Measurements from ENCODE around the gene AURKA.

Gene AURKA

GRCh38 chr20:56389807-56390206 is 2.2 kb downstream of the AURKA start:
- DNase-seq = no peak

DNA sequence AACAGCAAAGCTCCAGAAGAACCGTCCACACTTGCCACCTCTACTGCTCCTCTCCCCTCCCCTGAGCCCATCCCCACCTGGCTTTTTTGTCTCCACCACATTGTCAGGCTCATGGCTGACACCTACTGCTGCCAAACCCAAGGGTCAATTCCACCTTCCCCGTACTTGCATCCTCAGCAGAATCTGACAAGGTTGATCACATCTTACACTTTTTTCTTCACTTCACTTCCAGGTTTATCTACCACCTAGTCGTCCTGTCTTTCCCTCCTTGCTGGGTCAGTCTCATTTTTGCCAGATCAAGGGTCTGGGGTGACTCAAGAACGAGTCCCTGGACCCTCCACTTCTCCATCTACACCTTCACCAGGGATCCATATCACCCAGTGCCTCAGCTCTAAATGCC is 3.1 kb downstream of the AURKA start:
- DNase-seq = no peak

DNA sequence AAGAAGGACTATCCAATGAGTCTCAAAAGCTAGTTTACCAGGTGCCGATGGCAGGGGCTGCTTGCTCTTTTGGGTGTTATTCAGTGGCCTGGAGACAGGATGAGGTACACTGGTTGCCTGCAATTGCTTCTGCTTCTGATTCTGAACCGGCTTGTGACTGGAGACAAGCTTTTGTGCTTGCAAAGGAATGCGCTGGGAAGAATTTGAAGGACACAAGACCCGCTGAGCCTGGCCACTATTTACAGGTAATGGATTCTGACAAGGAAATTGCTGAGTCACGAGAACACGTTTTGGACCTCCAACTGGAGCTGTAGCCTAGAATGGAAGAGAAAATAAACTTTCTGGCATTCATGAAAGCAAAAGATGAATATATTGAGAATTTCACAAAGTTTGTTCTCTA is 5.8 kb downstream of the AURKA start:
- DNase-seq = no peak

- DNase-seq = no peak
Measured at GRCh38 chr20:56385130-56385529, 6.9 kb downstream of the AURKA start.

DNA sequence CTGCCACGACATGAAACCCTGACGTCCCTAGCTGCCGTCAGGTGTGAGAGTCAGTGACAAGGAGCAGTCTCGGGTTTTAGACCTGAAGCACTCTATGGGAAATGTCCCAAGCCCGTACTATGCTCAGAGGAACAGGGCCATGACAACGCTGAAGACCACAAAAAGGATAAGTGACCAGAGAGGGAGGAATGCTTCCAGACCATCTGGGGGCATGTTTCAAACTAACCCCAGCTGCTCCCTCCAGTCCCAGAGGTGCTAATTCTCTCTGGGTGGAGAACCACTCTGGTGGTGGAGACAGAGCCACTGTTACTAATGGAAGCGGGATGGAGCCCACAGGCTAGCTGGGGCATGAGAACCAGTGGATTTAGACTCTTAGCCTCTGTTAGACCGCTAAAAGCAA is 8.7 kb downstream of the AURKA start:
- no peak for DNase-seq

DNA sequence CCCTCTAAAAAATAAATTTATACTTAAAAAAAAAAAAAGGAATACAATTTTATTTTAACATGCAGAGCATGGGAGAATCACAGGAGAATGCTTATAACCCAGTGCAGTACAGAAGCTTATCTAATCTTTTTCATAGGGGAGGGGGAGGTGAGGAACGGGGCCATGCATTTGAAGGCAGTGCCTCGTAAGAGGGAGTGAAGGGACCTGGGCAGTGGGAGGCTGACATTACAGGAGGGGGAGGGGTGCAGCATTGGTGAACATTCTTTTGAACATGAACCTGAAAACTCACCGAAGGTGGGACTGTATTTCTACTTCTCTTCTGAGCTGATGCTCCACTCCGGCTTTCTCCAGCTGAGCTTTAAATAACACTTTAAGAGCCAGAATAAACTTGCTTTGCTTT is 9.3 kb downstream of the AURKA start:
- DNase-seq = no peak

- DNase-seq = no peak
Measured at GRCh38 chr20:56381501-56381900, 10.5 kb downstream of the AURKA start.

DNA sequence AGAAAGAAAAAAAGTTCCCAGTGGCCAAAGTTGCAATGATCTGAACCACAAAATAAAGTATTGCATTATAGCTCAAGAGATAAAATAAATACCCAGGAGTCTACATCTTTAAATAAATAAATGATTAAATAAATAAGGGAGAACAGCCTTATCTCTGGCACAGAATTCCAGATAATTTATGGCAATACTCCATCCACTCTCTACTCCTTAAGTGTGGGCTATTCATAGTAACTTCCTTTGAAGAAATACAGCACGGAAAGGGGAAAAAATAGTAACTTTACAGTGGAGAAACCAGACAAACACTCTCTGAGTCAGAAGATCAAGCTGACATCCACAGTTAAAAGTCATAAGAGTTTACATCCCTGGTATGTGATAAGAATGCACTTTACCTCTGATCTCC is 11.6 kb downstream of the AURKA start:
- DNase-seq = no peak

DNA sequence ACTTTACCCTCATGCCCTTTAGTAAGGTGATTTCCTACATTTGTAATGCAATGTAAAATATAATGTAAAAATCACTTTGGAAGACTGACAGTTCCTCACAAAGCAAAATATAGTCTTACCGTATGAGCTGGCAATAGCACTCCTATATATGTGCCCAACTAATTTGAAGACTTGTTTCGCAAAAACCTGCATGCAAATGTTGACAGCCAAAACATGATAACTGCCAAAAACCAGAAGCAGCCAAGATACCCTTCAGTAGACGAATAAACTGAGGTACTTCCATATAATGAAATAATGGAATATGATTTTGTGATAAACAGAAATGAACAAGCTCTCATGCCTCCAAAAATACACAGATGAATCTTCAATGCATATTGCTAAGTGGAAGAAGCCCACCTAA is 13.6 kb downstream of the AURKA start:
- DNase-seq = no peak

- no peak for DNase-seq
Measured at GRCh38 chr20:56376331-56376730, 15.7 kb downstream of the AURKA start.

GRCh38 chr20:56373942-56374341 is 18.1 kb downstream of the AURKA start:
- no peak for DNase-seq

- no peak for DNase-seq
Measured at GRCh38 chr20:56372850-56373249, 19.2 kb downstream of the AURKA start.

DNA sequence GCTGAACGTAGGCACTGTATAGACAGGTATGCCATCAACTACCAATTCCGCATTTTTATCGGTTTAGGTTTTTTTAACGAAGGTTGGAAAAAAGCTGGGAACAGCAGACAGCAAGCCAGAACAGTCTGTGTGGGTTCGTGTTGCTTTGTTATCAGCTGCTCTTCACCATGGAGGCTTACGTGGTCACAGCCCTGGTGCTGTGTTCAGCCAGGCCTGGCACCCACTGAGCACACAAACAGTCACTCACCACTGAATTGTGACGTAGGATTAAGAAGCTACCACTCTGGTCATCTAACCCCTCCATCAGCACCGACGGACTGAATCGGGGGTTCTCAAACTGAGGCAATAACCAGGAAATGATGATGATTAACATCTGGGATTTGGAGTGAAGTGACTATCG is 20.0 kb downstream of the AURKA start:
- DNase-seq = no peak

DNA sequence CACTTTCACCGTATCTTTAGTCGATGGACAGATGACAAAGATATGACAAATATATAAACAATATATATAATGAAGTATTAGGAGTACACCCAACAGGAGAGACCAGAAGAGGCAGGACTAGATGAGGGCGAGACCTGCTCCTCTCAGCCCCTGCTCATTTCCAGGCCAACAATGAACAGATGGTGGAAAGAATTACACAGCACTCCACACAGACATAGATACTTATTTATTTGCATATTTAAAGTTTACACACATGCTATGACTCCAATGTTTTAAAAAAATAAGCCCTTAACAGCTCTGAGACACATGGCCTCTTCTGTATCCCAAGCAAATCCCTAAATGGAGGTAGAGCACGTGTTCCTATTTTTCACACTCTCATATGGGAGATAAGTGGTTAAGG is 22.8 kb downstream of the AURKA start:
- no peak for DNase-seq

GRCh38 chr20:56368351-56369134 is 23.5 kb downstream of the AURKA start:
- DNase-seq = no peak

- no peak for DNase-seq
Measured at GRCh38 chr20:56363491-56363890, 28.5 kb downstream of the AURKA start.

- DNase-seq = no peak
Measured at GRCh38 chr20:56362833-56363413, 29.1 kb downstream of the AURKA start.

- no peak for DNase-seq
Measured at GRCh38 chr20:56361900-56362299, 30.1 kb downstream of the AURKA start.

- no peak for DNase-seq
Measured at GRCh38 chr20:56360908-56361205, 31.2 kb downstream of the AURKA start.

DNA sequence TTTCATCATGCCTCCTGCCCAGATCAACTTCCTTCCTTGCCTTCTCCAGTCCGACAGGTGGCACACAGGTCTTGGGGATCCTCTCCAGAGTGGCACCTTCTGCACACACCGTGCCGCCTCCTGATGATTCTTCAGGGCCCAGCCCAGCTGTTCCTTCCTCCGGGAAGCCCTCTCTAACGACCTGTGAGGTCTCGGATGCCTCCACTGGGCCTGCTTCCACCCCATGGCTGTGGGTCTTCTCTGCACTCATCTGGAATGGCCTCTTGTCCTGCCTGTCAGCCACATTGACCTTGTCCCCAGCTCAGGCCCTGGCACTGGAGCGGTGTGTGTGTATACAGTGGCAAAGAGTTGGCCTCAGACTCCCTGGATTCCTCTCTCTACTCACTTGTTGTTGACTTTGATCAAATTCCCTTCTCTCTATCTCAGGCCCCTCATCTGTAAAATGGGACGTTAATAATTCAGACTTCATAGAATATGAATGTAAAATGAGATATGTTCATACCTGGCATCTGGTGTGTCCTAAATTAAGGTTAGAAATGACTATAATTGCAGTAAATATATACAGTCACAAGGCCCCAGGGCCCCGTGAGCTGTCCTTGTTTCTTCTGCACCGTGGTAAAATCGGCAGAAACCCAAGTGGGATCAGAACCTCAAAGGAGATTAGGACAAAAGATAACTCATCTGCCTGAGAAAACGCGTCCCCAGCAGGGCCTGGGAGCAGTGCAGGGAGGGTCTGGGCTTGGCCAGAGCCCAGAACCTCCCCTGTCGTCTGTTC is 31.7 kb downstream of the AURKA start:
- no peak for DNase-seq

DNA sequence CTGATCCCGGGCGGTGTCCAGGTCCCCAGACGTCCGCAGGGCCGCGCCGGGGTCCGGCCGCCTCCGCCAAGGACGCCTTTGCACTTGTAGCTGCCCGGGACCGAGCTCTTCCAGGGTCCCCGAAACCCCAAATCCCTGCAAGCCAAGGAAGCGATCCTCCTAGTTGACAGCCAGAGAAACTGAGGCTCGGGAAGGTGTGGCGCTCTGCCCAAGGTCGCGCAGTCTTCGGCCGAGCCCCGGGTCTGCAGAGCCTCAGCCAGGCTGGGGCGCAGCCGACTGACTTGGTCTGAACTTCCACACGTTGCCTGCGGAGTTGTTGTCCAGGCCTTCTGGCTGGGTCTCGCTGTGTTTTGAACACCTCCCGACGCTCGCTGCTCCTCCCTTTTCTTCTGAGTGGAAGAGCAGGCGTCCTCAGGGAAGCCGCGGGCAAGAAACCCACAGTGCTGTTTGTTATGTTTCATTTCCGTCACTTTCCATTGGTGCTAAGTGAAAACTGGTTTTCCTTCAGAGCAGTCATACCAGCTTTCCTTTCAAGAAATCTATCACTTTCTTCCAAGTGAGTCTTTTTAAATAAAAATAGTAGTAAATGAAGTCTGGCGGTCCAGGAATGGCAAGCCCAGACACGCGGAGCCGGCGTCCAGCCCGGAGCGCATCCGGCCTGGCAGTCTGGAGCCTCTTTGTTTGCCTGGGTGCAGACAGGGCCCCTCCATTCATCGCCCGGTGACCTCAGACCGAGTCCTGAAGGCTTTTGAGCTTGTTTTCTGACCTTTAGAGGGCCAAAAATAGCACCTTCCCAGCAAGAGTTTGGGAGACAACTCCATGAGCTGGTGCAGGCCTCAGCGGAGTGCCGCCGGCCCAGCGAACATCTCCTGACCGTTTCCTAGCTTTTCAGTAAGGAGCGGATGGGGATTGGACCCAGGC is 32.5 kb downstream of the AURKA start:
- DNase-seq = peak; percentile 59

GRCh38 chr20:56358600-56359211 is 33.3 kb downstream of the AURKA start, which contains the start of gene FAM210B:
Gene FAM210B (plus strand): TSS chr20:56358974. CDS start chr20:56359006, 32 bp downstream.
- DNase-seq = peak; percentile 83

- no peak for DNase-seq
Measured at GRCh38 chr20:56358070-56358469, 33.9 kb downstream of the AURKA start.
